Measurements from ENCODE around the gene NTMT1. TPM values are rescaled to one million over a fixed set of nuclear protein-coding genes. Genes with fewer than 3 reads are reported as not detected.

The NTMT1 gene
- total RNA-seq, 4 donors from 2014 or later = 1.8 to 30.8 (median 21.6) TPM

GRCh38 chr9:129594632-129595031, 31.3 kb upstream of the NTMT1 start:
- DNase-seq = no peak
- peak overlapping the region in 1 of 2 donors; percentile 93 for H3K27ac ChIP-seq

GRCh38 chr9:129595311-129595741, 30.6 kb upstream of the NTMT1 start:
- Histone ChIP-seq H3K27ac (peak overlapping the region in 1 of 2 donors; percentile 93), H3K4me1 (peaks cover 0 to 8% of the 10 kb centered on the region in 2 donors), H3K9me3 (no peaks in the 10 kb centered on the region), H3K4me3 (no peak overlapping the region), H3K27me3 (no peaks in the 10 kb centered on the region), H3K36me3 (no peaks in the 10 kb centered on the region)
- intact Hi-C loops (cut with DNase I; ENCODE audit: low total_unique reads) = no loop called here
- peak in 1 of 2 donors; percentile 36 for DNase-seq
- TF ChIP-seq POLR2A (IDR thresholded peaks at IDR 0.05) (no peak), CTCF (IDR thresholded peaks at IDR 0.05) (no peak)

More at GRCh38 chr9:129594632-129595031, 31.3 kb upstream of the NTMT1 start:
- H3K36me3 ChIP-seq = no peaks in the 10 kb centered on the region
- H3K27me3 ChIP-seq = no peaks in the 10 kb centered on the region
- peaks cover 0 to 8% of the 10 kb centered on the region in 2 donors for H3K4me1 ChIP-seq
- TF ChIP-seq POLR2A (IDR thresholded peaks at IDR 0.05) (no peak), CTCF (IDR thresholded peaks at IDR 0.05) (no peak)
- intact Hi-C loops (cut with DNase I; ENCODE audit: low total_unique reads) = no loop called here
- no peak overlapping the region for H3K4me3 ChIP-seq
- no peaks in the 10 kb centered on the region for H3K9me3 ChIP-seq

- TF ChIP-seq POLR2A (IDR thresholded peaks at IDR 0.05) (no peak), CTCF (IDR thresholded peaks at IDR 0.05) (no peak)
- no peak for DNase-seq
- peaks cover 0 to 8% of the 10 kb centered on the region in 2 donors for H3K4me1 ChIP-seq
- H3K4me3 ChIP-seq = no peak overlapping the region
- no peaks in the 10 kb centered on the region for H3K9me3 ChIP-seq
- H3K36me3 ChIP-seq = no peaks in the 10 kb centered on the region
- no peaks in the 10 kb centered on the region for H3K27me3 ChIP-seq
- peak overlapping the region; percentile 90 to 93 for H3K27ac ChIP-seq
- intact Hi-C loops (cut with DNase I; ENCODE audit: low total_unique reads) = no loop called here
Observed at GRCh38 chr9:129595903-129596540, 29.9 kb upstream of the NTMT1 start.

GRCh38 chr9:129596541-129597331, 29.2 kb upstream of the NTMT1 start:
- Histone ChIP-seq H3K27me3 (no peaks in the 10 kb centered on the region), H3K4me1 (peaks cover 0 to 8% of the 10 kb centered on the region in 2 donors), H3K9me3 (no peaks in the 10 kb centered on the region), H3K27ac (peak overlapping the region; percentile 90 to 93), H3K36me3 (no peaks in the 10 kb centered on the region), H3K4me3 (peak overlapping the region; percentile 33 to 41)
- TF ChIP-seq CTCF (IDR thresholded peaks at IDR 0.05) (no peak), POLR2A (IDR thresholded peaks at IDR 0.05) (peak; percentile 41 to 56)
- intact Hi-C loops (cut with DNase I; ENCODE audit: low total_unique reads) = no loop called here
- peak; percentile 83 to 84 for DNase-seq
